ENCODE measurements around the gene PTPRE. TPM values are rescaled to one million over a fixed set of nuclear protein-coding genes. Genes with fewer than 3 reads are reported as not detected.

The PTPRE gene
- total and polyA plus RNA-seq, 4 experiments from 2014 or later = 6.5 to 27.6 (median 18.9) TPM

DNA sequence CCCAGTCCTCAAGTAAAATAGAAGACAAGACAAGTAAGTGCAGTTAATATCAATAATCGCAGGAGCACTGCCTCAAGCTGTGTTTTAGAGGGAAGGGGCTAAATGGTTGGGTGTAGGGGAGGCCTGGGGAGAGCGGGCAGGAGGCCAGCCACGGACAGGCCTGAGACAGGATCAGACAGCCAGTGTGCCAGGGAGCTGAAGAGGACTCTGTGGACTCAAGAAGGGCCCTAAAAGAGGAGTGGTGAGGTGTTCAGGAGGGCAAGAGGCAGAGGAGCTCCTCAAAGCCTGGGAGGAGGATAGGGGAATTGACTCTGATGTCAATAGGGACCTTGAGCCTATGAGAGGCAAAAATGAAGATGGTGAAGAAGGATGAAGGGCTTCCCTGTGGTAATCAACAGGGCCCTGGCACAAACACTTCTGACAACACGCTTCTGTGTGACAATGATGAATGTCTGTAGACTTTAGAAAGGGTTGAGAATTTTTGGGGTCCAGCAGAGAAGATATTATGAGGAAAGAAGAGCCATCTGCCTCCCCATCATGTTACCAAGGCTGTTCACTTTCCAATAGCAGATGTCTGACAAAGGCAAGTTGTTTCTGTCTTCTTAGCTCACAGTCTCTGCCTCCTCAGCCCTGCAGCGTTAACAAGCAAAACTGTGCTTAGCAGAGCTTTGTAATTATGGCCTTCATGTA is 2.4 kb upstream of the PTPRE start:
- H3K4me3 Mint-ChIP-seq = peak overlapping the region in 6 of 8 donors; percentile 4 to 55 (median 32)
- intact Hi-C loops (cut with micrococcal nuclease) = no loop called here
- no peak overlapping the region for H3K27ac ChIP-seq (ENCODE audit: low read depth, low read length)
- ChIA-PET CTCF (ENCODE audit: partially characterized antibody) (interaction anchor here (1.1 to 6.9 kb wide), 3 partner anchors 103 to 166 kb away, joined by 3 to 57 read pairs (median 49); no protein-coding TSS in a partner anchor), POLR2A (ENCODE audit: partially characterized antibody) (no interaction called here)
- peaks cover 5% of the 10 kb centered on the region for H3K27me3 ChIP-seq (ENCODE audit: insufficient read depth, low read length)
- no peaks in the 10 kb centered on the region for H3K36me3 Mint-ChIP-seq
- H3K9me3 ChIP-seq (ENCODE audit: control insufficient read depth in 1 of 2, low read length in 2 of 2) = no peaks in the 10 kb centered on the region
- no peak for DNase-seq
- H3K4me1 Mint-ChIP-seq = no peaks in the 10 kb centered on the region
- no peaks in the 10 kb centered on the region for H3K4me1 ChIP-seq (ENCODE audit: insufficient read depth, low read length)
- peaks cover 0 to 4% (median 0%) of the 10 kb centered on the region in 8 donors for H3K9me3 Mint-ChIP-seq
- no peak overlapping the region for H3K4me3 ChIP-seq (ENCODE audit: low read length in 2 of 2)
- peaks cover 19 to 32% of the 10 kb centered on the region in 2 donors for H3K27me3 Mint-ChIP-seq
- no peaks in the 10 kb centered on the region for H3K36me3 ChIP-seq (ENCODE audit: insufficient read depth, low read length)
- H3K27ac Mint-ChIP-seq = no peak overlapping the region

DNA sequence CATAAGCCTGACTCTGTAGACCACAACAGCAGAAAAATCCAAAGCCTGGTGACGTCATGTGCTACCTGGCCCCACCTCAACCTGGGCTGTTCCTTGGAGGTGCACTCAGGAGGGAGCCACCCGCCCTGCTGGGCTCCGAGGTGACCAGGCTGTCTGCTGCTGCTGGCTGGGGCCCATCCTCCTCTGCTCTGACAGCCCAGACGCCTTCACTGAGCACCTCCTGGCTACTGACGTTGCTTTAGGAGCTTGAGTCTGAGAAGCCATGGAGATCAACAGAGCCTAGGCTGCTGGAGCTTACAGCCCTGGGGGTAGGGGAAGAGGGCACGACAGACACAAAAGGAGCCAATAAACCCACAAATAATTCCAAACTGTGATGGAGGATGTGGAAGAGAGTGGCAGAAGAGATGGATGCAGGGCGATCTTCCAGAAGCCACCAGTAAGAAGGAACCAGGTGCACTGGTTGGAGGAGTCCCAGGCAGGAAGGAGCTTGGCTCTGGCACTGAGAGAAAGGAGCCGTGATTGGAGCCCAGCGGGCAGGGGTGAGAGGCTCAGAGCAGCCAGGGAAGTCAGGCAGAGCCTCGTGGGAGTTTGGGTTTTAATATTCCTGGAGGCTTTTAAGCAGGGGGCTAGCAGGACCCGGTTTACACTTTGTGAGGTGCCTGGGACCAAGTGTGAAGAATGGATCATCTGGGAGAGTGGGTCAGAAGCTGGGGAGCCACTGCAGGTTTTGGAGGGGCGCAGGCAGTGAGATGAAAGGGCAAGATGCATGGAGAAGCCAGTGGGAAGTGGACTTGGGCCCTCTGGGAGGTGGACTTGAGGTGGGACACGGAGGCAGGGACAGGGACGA is 1.7 kb upstream of the PTPRE start:
- H3K4me1 ChIP-seq (ENCODE audit: insufficient read depth, low read length) = no peaks in the 10 kb centered on the region
- peak overlapping the region in 6 of 8 donors; percentile 43 to 76 (median 62) for H3K4me3 Mint-ChIP-seq
- intact Hi-C loops (cut with micrococcal nuclease) = no loop called here
- H3K27me3 ChIP-seq (ENCODE audit: insufficient read depth, low read length) = peaks cover 5% of the 10 kb centered on the region
- H3K27ac Mint-ChIP-seq = no peak overlapping the region
- H3K36me3 Mint-ChIP-seq = no peaks in the 10 kb centered on the region
- H3K4me1 Mint-ChIP-seq = no peaks in the 10 kb centered on the region
- H3K27ac ChIP-seq (ENCODE audit: low read depth, low read length) = no peak overlapping the region
- no peaks in the 10 kb centered on the region for H3K9me3 ChIP-seq (ENCODE audit: control insufficient read depth in 1 of 2, low read length in 2 of 2)
- no peak overlapping the region for H3K4me3 ChIP-seq (ENCODE audit: low read length in 2 of 2)
- H3K27me3 Mint-ChIP-seq = peaks cover 22 to 32% of the 10 kb centered on the region in 2 donors
- CTCF ChIA-PET (ENCODE audit: partially characterized antibody) = interaction anchor here (0.7 to 6.9 kb wide), 10 partner anchors 10 to 267 kb away, joined by 3 to 57 read pairs (median 4); no protein-coding TSS in a partner anchor
- no peaks in the 10 kb centered on the region for H3K36me3 ChIP-seq (ENCODE audit: insufficient read depth, low read length)
- POLR2A ChIA-PET (ENCODE audit: partially characterized antibody) = no interaction called here
- no peak for DNase-seq
- peaks cover 0 to 4% (median 0%) of the 10 kb centered on the region in 8 donors for H3K9me3 Mint-ChIP-seq

DNA sequence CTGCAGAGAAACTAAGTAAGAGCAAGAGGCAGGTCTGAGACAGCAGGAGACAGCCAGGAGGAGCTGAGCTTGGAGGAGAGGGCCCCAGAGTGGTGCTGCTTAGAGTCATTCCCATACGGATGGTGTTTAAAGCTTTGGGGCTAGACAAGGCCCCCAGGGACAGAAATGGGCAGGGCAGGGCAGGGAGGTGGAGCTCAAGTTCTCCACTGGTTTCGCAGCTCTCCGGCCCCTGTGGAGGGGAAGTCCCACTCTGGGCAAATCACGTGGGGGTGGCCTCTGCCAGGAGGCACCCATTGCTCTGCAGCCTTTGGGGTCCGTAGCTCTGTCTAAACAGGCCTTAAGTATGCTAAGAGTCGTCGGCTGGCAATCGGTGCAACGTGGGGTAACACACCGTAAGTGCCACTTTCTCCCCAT is 1.0 kb upstream of the PTPRE start:
- DNase-seq = no peak
- Mint-ChIP-seq H3K36me3 (no peaks in the 10 kb centered on the region), H3K4me3 (peak overlapping the region in 5 of 8 donors; percentile 30 to 76 (median 56)), H3K27me3 (peaks cover 21 to 34% of the 10 kb centered on the region in 2 donors), H3K4me1 (no peaks in the 10 kb centered on the region), H3K9me3 (peaks cover 0 to 4% (median 0%) of the 10 kb centered on the region in 8 donors), H3K27ac (no peak overlapping the region)
- Histone ChIP-seq H3K4me3 (ENCODE audit: low read length in 2 of 2) (no peak overlapping the region), H3K9me3 (ENCODE audit: control insufficient read depth in 1 of 2, low read length in 2 of 2) (no peaks in the 10 kb centered on the region), H3K4me1 (ENCODE audit: insufficient read depth, low read length) (no peaks in the 10 kb centered on the region), H3K27me3 (ENCODE audit: insufficient read depth, low read length) (peaks cover 5% of the 10 kb centered on the region), H3K27ac (ENCODE audit: low read depth, low read length) (no peak overlapping the region), H3K36me3 (ENCODE audit: insufficient read depth, low read length) (no peaks in the 10 kb centered on the region)
- ChIA-PET POLR2A (ENCODE audit: partially characterized antibody) (no interaction called here), CTCF (ENCODE audit: partially characterized antibody) (interaction anchor here (0.7 to 6.9 kb wide), 14 partner anchors 9 to 267 kb away, joined by 3 to 57 read pairs (median 4); no protein-coding TSS in a partner anchor)
- intact Hi-C loops (cut with micrococcal nuclease) = loop anchor here (1.0 kb wide), 1 partner anchor 105 kb away; no protein-coding TSS in a partner anchor

GRCh38 chr10:127907411-127908105 is 655 bp downstream of the PTPRE start:
- POLR2A ChIA-PET (ENCODE audit: partially characterized antibody) = interaction anchor here (0.6 to 1.1 kb wide), 3 partner anchors 104 to 162 kb away, joined by 3 to 4 read pairs (median 4); no protein-coding TSS in a partner anchor
- Histone ChIP-seq H3K27ac (ENCODE audit: low read depth, low read length) (no peak overlapping the region), H3K4me3 (ENCODE audit: low read length in 2 of 2) (no peak overlapping the region), H3K9me3 (ENCODE audit: control insufficient read depth in 1 of 2, low read length in 2 of 2) (no peaks in the 10 kb centered on the region), H3K4me1 (ENCODE audit: insufficient read depth, low read length) (no peaks in the 10 kb centered on the region), H3K27me3 (ENCODE audit: insufficient read depth, low read length) (peaks cover 5% of the 10 kb centered on the region), H3K36me3 (ENCODE audit: insufficient read depth, low read length) (no peaks in the 10 kb centered on the region)
- intact Hi-C loops (cut with micrococcal nuclease) = loop anchor here (1.0 kb wide), 2 partner anchors 162 to 243 kb away; no protein-coding TSS in a partner anchor
- no peaks in the 10 kb centered on the region for H3K36me3 Mint-ChIP-seq
- H3K4me1 Mint-ChIP-seq = no peaks in the 10 kb centered on the region
- no peaks in the 10 kb centered on the region for H3K9me3 Mint-ChIP-seq
- CTCF ChIA-PET (ENCODE audit: partially characterized antibody) = interaction anchor here (0.5 to 6.9 kb wide), 6 partner anchors 29 to 244 kb away, joined by 3 to 57 read pairs (median 3); no protein-coding TSS in a partner anchor
- H3K27ac Mint-ChIP-seq = no peak overlapping the region
- DNase-seq = peak in 3 of 5 donors; percentile 2 to 10 (median 4)
- peak overlapping the region in 3 of 8 donors; percentile 37 to 60 (median 38) for H3K4me3 Mint-ChIP-seq
- H3K27me3 Mint-ChIP-seq = peaks cover 22 to 34% of the 10 kb centered on the region in 2 donors

DNA sequence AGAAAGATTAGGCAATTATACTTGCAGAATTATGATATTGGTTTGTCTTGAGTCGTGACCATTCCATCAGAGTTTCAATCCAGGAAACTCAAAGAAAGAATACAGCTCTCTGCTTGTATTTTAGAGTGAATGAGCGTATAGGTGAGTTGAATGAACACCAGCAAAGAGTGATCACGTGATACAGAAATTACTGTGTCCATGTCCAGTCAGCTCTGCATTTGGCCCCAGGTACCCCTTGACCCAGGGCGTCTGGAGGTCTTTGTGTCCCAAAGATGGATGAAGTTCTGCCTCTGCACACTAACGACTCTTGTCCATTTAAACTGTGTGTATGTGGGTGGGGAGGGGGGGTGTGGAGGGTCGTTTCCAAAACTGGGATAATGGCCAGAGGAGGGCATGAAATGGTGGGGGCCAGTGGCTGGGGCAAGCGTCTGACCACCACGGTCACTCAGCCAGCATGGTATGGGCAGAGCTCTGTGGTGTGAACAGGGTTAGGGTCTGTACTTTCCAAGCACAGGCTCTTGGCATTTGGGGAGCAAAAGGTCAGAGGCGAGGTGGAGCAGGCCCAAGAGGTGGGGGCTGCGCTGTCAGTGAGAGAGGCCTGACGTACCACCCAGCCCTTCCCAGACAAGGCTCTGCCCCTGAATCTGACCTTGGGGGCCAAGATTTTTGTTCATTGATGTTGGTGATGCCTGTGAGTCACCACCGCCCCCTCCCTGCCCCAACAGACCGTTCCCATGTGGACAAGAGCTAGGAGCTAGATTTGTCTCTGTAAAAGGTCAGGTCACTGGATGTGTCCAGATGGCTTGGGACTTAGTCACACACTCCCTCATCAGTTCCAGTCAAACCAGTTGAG is 1.4 kb downstream of the PTPRE start:
- CTCF ChIA-PET (ENCODE audit: partially characterized antibody) = interaction anchor here (0.5 to 6.9 kb wide), 4 partner anchors 103 to 210 kb away, joined by 3 to 49 read pairs (median 6); no protein-coding TSS in a partner anchor
- Mint-ChIP-seq H3K27me3 (peaks cover 19 to 31% of the 10 kb centered on the region in 2 donors), H3K36me3 (no peaks in the 10 kb centered on the region), H3K9me3 (no peaks in the 10 kb centered on the region), H3K4me1 (no peaks in the 10 kb centered on the region), H3K27ac (no peak overlapping the region), H3K4me3 (peak overlapping the region in 7 of 8 donors; percentile 15 to 64 (median 42))
- POLR2A ChIA-PET (ENCODE audit: partially characterized antibody) = no interaction called here
- H3K27ac ChIP-seq (ENCODE audit: low read depth, low read length) = no peak overlapping the region
- H3K9me3 ChIP-seq (ENCODE audit: control insufficient read depth in 1 of 2, low read length in 2 of 2) = no peaks in the 10 kb centered on the region
- H3K4me3 ChIP-seq (ENCODE audit: low read length in 2 of 2) = no peak overlapping the region
- intact Hi-C loops (cut with micrococcal nuclease) = no loop called here
- peaks cover 5% of the 10 kb centered on the region for H3K27me3 ChIP-seq (ENCODE audit: insufficient read depth, low read length)
- H3K36me3 ChIP-seq (ENCODE audit: insufficient read depth, low read length) = no peaks in the 10 kb centered on the region
- no peaks in the 10 kb centered on the region for H3K4me1 ChIP-seq (ENCODE audit: insufficient read depth, low read length)
- no peak for DNase-seq

DNA sequence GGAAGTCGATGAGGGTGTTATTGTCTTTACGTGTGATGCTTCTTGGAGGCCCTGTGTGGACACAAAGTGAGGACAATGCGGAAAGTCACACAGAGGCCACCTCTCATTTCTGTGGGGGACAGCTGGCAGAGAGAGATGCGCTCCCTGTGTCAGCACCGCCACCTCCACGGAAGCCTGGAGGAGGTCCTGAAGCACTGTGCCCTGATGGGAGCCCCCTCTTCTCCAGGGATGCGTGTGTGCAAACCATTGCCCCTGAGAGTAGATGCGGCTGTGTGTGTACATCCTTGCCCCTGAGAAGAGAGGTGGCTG is 2.0 kb downstream of the PTPRE start:
- Mint-ChIP-seq H3K27ac (no peak overlapping the region), H3K4me3 (peak overlapping the region in 3 of 8 donors; percentile 12 to 42 (median 26)), H3K9me3 (no peaks in the 10 kb centered on the region), H3K4me1 (no peaks in the 10 kb centered on the region), H3K27me3 (peaks cover 18 to 29% of the 10 kb centered on the region in 2 donors), H3K36me3 (no peaks in the 10 kb centered on the region)
- CTCF ChIA-PET (ENCODE audit: partially characterized antibody) = interaction anchor here (1.0 to 6.9 kb wide), 3 partner anchors 102 to 162 kb away, joined by 3 to 49 read pairs (median 8); no protein-coding TSS in a partner anchor
- Histone ChIP-seq H3K9me3 (ENCODE audit: control insufficient read depth in 1 of 2, low read length in 2 of 2) (no peaks in the 10 kb centered on the region), H3K4me3 (ENCODE audit: low read length in 2 of 2) (no peak overlapping the region), H3K27me3 (ENCODE audit: insufficient read depth, low read length) (peaks cover 5% of the 10 kb centered on the region), H3K4me1 (ENCODE audit: insufficient read depth, low read length) (no peaks in the 10 kb centered on the region), H3K27ac (ENCODE audit: low read depth, low read length) (no peak overlapping the region), H3K36me3 (ENCODE audit: insufficient read depth, low read length) (no peaks in the 10 kb centered on the region)
- intact Hi-C loops (cut with micrococcal nuclease) = no loop called here
- POLR2A ChIA-PET (ENCODE audit: partially characterized antibody) = no interaction called here
- no peak for DNase-seq
